ENCODE measurements around the gene RHEB. TPM values are rescaled to one million over a fixed set of nuclear protein-coding genes. Genes with fewer than 3 reads are reported as not detected.

RHEB gene
- total and polyA plus RNA-seq, 2 of the 4 experiments (the other 2 are of a cell fraction): 19.7 to 67.2 TPM

- Histone ChIP-seq H3K4me1 (ENCODE audit: control insufficient read depth, insufficient read depth, low read length) (peaks cover 6% of the 10 kb centered on the region; the same call in 1 of the 2 replicates), H2BK20ac (ENCODE audit: low read depth, low read length) (no peak overlapping the region), H3K79me1 (ENCODE audit: low read depth in 1 of 2, low read length in 2 of 2) (no peaks in the 10 kb centered on the region), H3K4ac (ENCODE audit: low read depth, low read length) (no peak overlapping the region), H4K5ac (ENCODE audit: low read depth, low read length) (no peak overlapping the region), H2BK15ac (ENCODE audit: low read depth, low read length) (no peak overlapping the region), H4K91ac (ENCODE audit: insufficient read depth, low read depth, low read length) (no peak overlapping the region), H3K9me3 (ENCODE audit: control insufficient read depth, insufficient read depth, low read length) (no peaks in the 10 kb centered on the region), H2AK5ac (ENCODE audit: low read depth, low read length) (no peak overlapping the region), H3K18ac (ENCODE audit: low read depth, low read length) (no peak overlapping the region), H3K56ac (ENCODE audit: extremely low read depth, insufficient read depth, low read length) (no peak overlapping the region), H3K4me3 (ENCODE audit: insufficient read depth, low read depth, low read length) (no peak overlapping the region), H3K36me3 (ENCODE audit: control insufficient read depth, insufficient read depth, low read length) (no peaks in the 10 kb centered on the region), H3K4me2 (ENCODE audit: low read depth, low read length) (no peak overlapping the region), H3K27me3 (ENCODE audit: control insufficient read depth, insufficient read depth, low read length) (peaks cover 8% of the 10 kb centered on the region), H2BK5ac (ENCODE audit: low read depth, low read length, poor library complexity, severe bottlenecking) (no peak overlapping the region), H3K9me1 (ENCODE audit: insufficient read depth, low read length) (no peaks in the 10 kb centered on the region), H3K23ac (ENCODE audit: low read depth, low read length) (no peak overlapping the region), H4K20me1 (ENCODE audit: insufficient read depth, low read length) (no peaks in the 10 kb centered on the region), H3K14ac (replicated peaks; ENCODE audit: low read depth, low read length) (no peak overlapping the region), H3K9ac (ENCODE audit: low read depth, low read length) (no peak overlapping the region), H2BK120ac (ENCODE audit: low read depth, low read length) (no peak overlapping the region), H2AK9ac (replicated peaks; ENCODE audit: low read depth, low read length, poor library complexity) (no peak overlapping the region), H4K8ac (ENCODE audit: low read depth in 2 of 2, low read length in 2 of 2) (no peak overlapping the region), H2AFZ (replicated peaks; ENCODE audit: low read length, poor library complexity) (no peak overlapping the region), H3K27ac (ENCODE audit: insufficient read depth, low read length) (no peak overlapping the region)
- POLR2A ChIA-PET (ENCODE audit: unreplicated experiment): no interaction called here
- dilution Hi-C loops (cut with HindIII; ENCODE audit: low sequenced_read_pairs, unreplicated experiment): no loop called here
- DNase-seq (no peak), ATAC-seq (ENCODE audit: low read depth) (no peak)
- WGBS, 2 experiments (ENCODE audit: extremely low coverage in 2 of 2, insufficient read length in 1 of 2): no CpG with 5 or more reads among the region's 1 CpG
- no TSS peak for BruUV-seq (replicated peaks)
- intact Hi-C loops (cut with micrococcal nuclease): no loop called here
- no peak for TF ChIP-seq SMC3 (IDR thresholded peaks at IDR 0.05; ENCODE audit: low read depth, low read length)
- no peak for TF ChIP-seq FOS (IDR thresholded peaks at IDR 0.05; ENCODE audit: low read depth, low read length)
- TF ChIP-seq RFX5 (IDR thresholded peaks at IDR 0.05; ENCODE audit: low read depth, low read length): no peak
- TF ChIP-seq NFE2L2 (IDR thresholded peaks at IDR 0.05; ENCODE audit: low read depth, low read length): no peak
- TF ChIP-seq RCOR1 (IDR thresholded peaks at IDR 0.05; ENCODE audit: insufficient replicate concordance, low read length): no peak
- TF ChIP-seq BHLHE40 (IDR thresholded peaks at IDR 0.05; ENCODE audit: low read depth, low read length): no peak
- CTCF ChIA-PET: interaction anchor here (0.6 to 1.2 kb wide), 3 partner anchors 112 to 313 kb away, joined by 3 to 5 read pairs (median 3); no protein-coding TSS in a partner anchor
- in situ Hi-C loops (cut with MboI; ENCODE audit: low sequenced_read_pairs): loop anchor here (5.0 kb wide), 1 partner anchor 77 kb away; no protein-coding TSS in a partner anchor
Observed at GRCh38 chr7:151444632-151445031, 75.1 kb downstream of the RHEB start.
